Osteocyte (in vitro differentiated cells): ENCODE data around the gene TBX15. TPM values are rescaled to one million over a fixed set of nuclear protein-coding genes. Genes with fewer than 3 reads are reported as not detected.

Experiments used
- DNase-seq: peaks from one replicate; pipeline ENCODE4 v3.0.0; 2021; ENCODE audit warnings: mixed read lengths; ENCODE audit not compliant: unreplicated experiment; ENCODE audit errors: extremely low spot score
- H3K27ac Mint-ChIP-seq: one replicate; pipeline ENCODE4 v1.8.0; 2021; ENCODE audit warnings: mild to moderate bottlenecking, mixed read lengths; ENCODE audit not compliant: unreplicated experiment
- H3K27me3 Mint-ChIP-seq: one replicate; pipeline ENCODE4 v1.8.0; 2021; ENCODE audit warnings: mixed read lengths; ENCODE audit not compliant: unreplicated experiment
- H3K36me3 Mint-ChIP-seq: one replicate; pipeline ENCODE4 v1.8.0; 2021; ENCODE audit warnings: mixed read lengths; ENCODE audit not compliant: unreplicated experiment
- H3K4me1 Mint-ChIP-seq: one replicate; pipeline ENCODE4 v1.8.0; 2021; ENCODE audit warnings: mixed read lengths; ENCODE audit not compliant: unreplicated experiment
- H3K4me3 Mint-ChIP-seq: one replicate; pipeline ENCODE4 v1.8.0; 2021; ENCODE audit warnings: mild to moderate bottlenecking, moderate library complexity, mixed read lengths; ENCODE audit not compliant: unreplicated experiment
- H3K9me3 Mint-ChIP-seq: one replicate; pipeline ENCODE4 v1.8.0; 2021; ENCODE audit warnings: mixed read lengths; ENCODE audit not compliant: unreplicated experiment
- total RNA-seq: library from RNA; stranded (reverse); gene quantifications from 2 replicates; pipeline ENCODE4 v1.2.1, GENCODE V29; 2021
- TF ChIP-seq, protein P1 (sequence below): fragments of 200-600 bp; sonication (generic); IDR thresholded peaks from 2 replicates; pipeline ENCODE4 v1.5.0; 2021; ENCODE audit warnings: antibody characterized with exemption, mild to moderate bottlenecking, moderate library complexity

TBX15 gene
- total RNA-seq, 1 donor from 2014 or later, result 4.3 TPM

GRCh38 chr1:118841521-118841920 is 146.6 kb downstream of the TBX15 start:
- Mint-ChIP-seq H3K9me3 (peaks cover 4% of the 10 kb centered on the region), H3K27me3 (no peaks in the 10 kb centered on the region), H3K4me3 (no peak overlapping the region), H3K36me3 (no peaks in the 10 kb centered on the region), H3K4me1 (no peaks in the 10 kb centered on the region), H3K27ac (no peak overlapping the region)
- TF ChIP-seq, protein P1, sequence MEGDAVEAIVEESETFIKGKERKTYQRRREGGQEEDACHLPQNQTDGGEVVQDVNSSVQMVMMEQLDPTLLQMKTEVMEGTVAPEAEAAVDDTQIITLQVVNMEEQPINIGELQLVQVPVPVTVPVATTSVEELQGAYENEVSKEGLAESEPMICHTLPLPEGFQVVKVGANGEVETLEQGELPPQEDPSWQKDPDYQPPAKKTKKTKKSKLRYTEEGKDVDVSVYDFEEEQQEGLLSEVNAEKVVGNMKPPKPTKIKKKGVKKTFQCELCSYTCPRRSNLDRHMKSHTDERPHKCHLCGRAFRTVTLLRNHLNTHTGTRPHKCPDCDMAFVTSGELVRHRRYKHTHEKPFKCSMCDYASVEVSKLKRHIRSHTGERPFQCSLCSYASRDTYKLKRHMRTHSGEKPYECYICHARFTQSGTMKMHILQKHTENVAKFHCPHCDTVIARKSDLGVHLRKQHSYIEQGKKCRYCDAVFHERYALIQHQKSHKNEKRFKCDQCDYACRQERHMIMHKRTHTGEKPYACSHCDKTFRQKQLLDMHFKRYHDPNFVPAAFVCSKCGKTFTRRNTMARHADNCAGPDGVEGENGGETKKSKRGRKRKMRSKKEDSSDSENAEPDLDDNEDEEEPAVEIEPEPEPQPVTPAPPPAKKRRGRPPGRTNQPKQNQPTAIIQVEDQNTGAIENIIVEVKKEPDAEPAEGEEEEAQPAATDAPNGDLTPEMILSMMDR, result no peak
- no peak for DNase-seq

Other genes with a start within 250 kb of the TBX15 start
- 9.8 and 13.2 TPM in 2 replicates for gene WARS2, start 152.3 kb upstream of the TBX15 start, total RNA-seq